IPS-NIHi7 (cell line): ENCODE results near the gene MND1.
"Not testable (repeated sequence)": the region's sequence is repeated elsewhere in the genome, so short reads cannot be mapped to it uniquely, and the experiment has no call there.

Experiments used
- DNase-seq: peaks from one replicate; pipeline ENCODE4 v3.0.0; 2012; ENCODE audit warnings: mixed read lengths; ENCODE audit errors: extremely low spot score

Gene MND1

DNA sequence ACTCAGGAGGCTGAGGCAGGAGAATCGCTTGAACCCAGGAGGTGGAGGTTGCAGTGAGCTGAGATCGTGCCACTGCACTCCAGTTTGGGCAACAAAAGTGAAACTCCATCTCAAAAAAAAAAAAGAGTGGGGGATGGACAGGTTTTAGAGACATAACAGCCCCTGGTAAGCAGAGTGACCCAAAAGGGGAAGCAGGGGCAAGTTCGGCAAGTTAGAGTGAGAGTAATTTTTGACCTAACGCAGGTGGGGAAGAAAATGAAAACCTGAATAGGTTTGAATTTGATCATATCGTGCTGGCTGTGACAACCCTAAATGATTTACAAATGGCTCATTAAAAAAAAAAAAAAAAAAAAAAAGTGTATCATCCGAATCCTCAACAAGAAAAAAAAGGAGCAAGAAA is 96.0 kb downstream of the MND1 start:
- DNase-seq = no peak

DNA sequence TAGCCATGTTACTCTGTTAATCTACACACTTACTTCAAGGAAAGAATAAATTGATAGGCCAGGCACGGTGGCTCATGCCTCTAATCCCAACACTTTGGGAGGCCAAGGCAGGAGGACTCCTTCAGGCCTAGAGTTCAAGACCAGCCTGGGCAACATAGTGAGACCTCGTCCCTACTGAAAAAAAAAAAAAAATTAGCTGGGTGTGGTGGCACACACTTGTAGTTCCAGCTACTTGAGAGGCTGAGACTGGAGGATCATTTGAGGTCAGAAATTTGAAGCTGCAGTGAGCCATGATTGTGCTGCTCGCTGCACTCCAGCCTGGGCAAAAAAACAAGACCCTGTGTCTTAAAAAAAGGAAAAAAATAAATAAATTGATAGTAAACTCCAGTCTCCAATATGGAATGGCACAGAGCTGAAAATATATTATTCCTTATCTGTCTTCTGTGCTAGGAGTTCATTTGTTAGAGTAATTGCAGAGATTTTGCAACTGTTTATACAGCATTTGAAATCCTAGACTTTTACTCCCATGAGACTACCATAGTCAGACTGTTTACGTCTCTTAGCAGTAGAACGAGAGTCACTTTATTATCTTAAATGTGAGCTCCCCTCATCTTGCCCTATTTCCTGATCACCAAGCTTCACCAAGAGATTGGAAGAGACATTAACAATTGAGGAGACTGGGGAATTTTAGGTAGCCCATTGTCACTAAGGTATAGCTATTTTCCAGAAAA is 102.9 kb downstream of the MND1 start:
- DNase-seq = no peak

DNA sequence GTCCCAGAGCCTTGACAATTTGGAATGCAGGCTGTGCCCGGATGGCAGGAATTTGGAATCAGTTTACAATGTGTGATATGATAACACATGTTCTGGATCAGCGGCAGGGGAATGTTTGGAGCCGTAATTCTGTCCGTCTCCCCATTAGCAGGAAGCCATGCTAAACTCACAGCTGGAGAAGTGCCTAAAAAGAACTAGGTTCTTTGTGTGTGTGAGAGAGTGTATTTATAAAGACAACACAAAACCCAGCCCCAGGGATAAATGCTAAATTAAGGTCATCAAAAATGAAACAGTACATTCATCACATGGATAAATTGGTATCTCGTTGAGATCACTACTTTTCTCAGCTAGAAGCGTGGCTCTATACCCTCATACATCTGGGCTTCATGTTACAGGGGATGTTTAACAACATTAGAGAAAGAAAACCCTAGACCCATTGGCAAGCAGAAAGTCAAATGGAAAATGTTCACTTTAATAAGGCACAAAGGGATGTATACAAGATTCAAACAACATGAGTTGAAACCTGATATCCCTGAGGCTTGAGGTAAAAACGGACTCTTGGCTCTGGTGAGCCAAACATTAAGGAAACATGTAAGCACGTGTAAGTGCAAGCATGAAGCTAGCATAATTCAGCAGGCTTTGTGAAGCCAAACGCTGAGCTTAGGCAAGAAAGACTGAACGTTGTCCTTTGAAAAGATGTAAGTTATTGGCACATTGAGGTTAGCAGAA is 103.7 kb downstream of the MND1 start:
- no peak for DNase-seq

DNA sequence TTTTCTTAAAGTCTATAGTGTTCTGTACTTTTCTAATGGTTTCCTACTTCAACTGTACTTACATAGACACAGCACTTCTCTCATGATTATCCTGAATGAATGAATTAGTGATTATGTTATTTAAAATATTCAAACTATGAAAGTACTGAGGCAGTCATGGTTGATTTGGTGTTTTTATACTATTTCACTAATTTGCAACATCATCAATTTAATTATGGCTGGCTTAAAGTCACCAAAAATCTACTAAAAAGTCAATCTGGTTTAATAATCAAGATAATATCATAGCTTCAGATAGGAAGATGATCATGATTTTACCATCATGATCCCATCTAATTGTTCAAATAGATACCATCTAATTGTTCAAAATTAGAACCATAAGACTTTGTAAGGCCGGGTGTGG is 104.8 kb downstream of the MND1 start:
- no peak for DNase-seq

DNA sequence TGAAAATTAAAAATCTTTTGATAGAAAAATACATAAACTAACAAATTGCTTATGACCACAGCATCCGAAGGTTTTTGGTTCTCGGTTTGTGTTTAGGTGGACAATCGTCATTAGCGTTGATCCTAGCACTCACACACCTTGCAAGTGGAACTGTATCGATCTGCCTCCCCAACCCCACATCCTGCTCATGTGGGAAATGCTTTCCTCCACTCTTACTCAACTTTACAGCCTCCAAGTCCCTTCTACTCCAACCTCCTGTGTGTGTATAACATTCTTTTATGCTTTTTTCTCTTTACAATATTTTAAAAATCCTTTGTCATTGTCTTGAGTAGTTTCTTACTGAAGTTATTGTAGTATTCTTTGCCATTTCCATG is 106.0 kb downstream of the MND1 start:
- DNase-seq = no peak

DNA sequence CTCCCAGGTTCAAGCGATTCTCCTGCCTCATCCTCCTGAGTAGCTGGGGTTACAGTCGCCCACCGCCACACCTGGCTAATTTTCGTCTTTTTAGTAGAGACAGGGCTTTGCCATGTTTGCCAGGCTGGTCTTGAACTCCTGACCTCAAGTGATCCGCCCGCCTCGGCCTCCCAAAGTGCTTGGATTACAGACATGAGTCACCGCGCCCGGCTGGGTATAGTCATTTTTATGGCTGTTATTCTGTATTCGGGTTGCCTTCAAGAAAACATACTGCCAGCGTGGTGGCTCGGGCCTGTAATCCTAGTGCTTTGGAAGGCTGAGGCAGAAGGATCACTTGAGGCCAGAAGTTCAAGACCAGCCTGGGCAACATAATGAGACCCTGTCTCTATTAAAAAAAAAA is 106.7 kb downstream of the MND1 start:
- not testable (repeated sequence) for DNase-seq

DNA sequence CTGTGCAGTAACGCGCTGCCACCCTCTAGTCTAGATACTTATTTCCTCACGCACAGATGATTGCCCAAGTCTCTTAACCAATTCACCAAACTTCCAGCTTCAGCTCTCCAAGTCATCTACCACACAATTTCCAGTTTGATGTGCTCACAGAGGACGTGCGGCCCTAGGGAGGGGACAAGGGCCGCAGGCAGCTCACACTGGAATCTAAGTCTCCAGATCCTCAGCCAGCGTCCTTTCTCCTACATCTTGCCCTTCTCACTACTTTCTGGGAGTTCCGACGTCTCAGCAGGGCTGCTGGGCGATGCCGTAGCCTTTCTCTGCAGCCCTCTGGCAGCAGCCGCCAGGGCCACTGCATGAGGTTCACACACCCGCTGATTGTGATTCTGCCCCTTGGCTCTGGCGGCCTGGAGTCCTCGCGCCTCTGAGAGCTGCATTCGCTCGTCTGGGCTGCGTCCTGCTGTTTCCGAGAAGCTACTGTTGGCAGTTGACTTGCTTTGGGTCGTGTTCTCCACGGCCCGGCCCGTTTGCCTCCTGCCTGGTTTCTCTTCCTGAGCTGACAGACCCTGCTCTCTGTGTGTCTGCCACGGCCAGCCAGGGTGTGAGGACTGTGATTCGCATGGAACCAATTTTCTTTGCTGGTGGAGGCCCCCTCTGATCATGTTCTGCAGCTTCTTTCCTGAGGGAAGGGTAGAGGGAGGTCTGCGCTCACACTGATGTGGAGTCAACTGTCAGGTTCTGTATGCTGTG is 107.6 kb downstream of the MND1 start:
- DNase-seq = peak; percentile 73

DNA sequence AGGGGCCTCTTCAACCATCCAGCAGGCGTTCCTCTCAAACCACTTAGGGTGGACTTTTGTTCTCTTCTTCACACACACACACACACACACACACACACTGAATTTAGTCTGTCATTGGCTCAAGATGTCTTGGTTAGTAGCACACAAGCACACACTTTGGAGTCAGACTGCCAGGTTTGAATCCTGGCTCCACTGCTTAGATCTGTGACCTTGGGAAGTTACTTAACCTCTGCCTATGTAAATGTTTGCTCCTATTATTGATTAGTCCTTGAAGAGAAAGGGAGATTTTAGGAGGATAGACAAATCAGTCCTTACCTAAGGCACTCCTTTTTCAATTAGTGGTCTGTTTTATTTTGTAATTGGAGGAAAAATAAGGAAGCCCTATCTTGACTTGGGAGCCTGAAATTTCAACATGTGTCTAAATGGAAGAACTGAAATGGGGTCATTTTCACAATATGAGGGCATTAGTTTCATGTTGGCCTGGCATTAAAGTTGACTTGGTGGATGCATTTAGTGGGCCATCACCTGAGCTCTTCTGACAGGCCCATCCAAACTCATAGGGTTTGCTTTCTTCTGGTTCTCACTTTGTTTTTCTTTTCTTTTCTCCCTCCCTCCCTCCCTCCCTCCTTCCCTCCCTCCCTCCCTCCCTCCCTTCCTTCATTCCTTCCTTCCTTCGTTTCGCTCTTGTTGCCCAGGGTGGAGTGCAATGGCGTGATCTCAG is 108.3 kb downstream of the MND1 start:
- DNase-seq = no peak

DNA sequence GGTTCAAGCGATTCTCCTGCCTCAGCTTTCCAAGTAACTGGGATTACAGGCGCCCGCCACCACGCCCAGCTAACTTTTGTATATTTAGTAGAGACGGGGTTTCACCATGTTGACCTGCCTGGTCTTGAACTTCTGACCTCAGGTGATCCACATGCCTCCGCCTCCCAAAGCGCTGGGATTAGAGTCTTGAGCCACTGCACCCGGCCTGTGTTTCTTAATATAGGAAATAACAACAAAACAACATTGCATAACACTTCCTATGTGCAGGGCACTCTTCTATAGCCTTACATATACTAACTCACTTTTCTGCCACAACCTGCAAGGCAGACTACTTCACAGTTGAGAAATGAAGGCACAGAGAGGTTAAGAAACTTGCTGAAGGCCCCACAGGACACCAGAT is 108.9 kb downstream of the MND1 start:
- no peak for DNase-seq

DNA sequence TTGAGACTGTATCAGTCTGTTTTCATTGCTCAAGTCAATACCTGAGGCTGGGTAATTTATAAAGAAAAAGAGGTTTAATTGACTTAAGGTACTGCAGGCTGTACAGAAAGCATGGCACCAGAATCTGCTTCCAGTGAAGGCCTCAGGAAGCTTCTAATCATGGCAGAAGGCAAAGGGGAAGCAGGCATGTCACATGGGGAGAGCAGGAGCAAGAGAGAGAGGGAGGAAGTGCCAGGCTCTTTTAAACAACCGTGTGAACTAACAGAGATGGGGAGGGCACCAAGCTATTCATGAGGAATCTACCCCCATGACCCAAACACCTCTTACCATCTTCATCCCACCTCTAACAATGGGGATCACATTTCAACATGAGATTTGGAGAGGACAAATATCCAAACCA is 114.5 kb downstream of the MND1 start:
- DNase-seq = no peak

DNA sequence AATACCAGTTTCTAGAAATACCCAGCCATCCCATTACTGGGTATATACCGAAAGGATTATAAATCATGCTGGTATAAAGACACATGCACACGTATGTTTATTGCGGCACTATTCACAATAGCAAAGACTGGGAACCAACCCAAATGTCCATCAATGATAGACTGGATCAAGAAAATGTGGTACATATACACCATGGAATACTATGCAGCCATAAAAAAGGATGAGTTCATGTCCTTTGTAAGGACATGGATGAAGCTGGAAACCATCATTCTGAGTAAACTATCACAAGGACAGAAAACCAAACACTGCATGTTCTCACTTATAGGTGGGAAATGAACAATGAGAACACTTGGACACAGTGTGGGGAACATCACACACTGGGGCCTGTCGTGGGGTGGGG is 117.1 kb downstream of the MND1 start:
- DNase-seq = not testable (repeated sequence)

DNA sequence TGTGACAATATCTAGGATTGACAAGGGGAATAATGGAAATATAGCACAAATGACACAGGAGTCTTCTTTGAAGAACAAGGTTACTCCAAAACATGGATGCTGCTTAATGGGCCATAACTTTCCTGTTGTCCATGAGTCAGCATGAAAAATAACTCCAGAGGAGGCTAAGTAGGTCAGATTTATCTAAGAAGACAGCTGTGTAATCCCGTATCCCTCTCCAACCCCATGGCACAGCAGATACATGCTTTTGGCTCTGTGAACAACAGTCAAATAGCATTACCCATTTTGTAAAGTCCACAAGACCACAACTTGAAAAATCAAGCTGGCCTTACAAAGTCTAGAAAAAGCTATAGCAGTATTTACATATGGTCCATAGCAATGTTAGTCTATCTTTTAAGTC is 119.6 kb downstream of the MND1 start:
- no peak for DNase-seq
